ENCODE measurements around the gene PBX4.

DNA sequence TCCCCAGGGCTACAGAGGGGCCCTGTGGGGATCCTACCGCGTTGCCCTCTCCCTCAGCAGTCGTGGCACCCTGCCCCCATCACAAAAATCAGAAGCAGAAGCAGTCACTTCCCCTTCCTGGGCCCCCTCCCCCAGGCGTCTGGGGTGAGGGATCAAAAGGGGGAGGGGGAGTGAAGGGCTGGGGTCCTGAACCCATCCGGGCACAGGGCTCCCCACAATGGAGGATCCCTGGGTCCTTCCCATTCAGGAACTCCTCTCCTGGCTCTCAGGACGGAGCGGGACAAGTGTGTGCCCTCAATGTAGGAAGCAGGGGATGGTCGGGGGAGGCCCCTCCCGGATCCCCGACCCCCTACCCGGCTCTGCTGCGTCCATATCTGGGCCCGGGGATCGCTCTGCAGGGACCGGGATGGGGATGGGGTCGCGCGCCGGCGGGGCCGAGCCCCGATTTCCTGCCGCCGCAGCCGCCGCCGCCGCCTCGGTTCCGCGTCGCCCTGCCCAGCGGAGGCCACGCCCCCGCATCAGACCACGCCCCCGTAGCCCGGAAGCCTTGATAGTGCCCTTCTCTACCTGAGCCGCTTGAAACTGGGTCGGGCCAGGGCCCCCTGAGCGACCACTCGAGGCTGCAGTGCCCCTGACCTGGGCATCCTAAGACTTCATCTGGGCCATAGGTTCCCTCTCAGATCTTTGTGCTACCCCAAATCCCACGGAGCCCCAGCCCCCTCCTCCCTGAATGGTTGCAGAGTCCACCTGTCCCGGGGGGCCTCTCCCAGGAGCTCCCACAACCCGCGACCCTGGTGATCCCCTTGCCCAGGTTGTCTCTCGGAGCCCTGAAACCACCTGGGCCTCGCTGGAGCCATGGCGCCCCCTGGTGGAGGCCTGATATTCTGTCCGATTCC lies 24.9 kb upstream of the PBX4 start, which contains the start of gene GMIP:
- TF ChIP-seq EZH2 (IDR thresholded peaks at IDR 0.05) (no peak), POLR2AphosphoS5 (IDR thresholded peaks at IDR 0.05; ENCODE audit: low read depth, low read length) (peak; percentile 76), SP1 (IDR thresholded peaks at IDR 0.05; ENCODE audit: low read depth) (no peak), JUND (IDR thresholded peaks at IDR 0.05) (no peak)
- TF ChIP-seq, protein P1, sequence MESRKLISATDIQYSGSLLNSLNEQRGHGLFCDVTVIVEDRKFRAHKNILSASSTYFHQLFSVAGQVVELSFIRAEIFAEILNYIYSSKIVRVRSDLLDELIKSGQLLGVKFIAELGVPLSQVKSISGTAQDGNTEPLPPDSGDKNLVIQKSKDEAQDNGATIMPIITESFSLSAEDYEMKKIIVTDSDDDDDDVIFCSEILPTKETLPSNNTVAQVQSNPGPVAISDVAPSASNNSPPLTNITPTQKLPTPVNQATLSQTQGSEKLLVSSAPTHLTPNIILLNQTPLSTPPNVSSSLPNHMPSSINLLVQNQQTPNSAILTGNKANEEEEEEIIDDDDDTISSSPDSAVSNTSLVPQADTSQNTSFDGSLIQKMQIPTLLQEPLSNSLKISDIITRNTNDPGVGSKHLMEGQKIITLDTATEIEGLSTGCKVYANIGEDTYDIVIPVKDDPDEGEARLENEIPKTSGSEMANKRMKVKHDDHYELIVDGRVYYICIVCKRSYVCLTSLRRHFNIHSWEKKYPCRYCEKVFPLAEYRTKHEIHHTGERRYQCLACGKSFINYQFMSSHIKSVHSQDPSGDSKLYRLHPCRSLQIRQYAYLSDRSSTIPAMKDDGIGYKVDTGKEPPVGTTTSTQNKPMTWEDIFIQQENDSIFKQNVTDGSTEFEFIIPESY (IDR thresholded peaks at IDR 0.05; ENCODE audit: extremely low read depth, insufficient replicate concordance, low read length) = no peak
- TF ChIP-seq, protein P2, sequence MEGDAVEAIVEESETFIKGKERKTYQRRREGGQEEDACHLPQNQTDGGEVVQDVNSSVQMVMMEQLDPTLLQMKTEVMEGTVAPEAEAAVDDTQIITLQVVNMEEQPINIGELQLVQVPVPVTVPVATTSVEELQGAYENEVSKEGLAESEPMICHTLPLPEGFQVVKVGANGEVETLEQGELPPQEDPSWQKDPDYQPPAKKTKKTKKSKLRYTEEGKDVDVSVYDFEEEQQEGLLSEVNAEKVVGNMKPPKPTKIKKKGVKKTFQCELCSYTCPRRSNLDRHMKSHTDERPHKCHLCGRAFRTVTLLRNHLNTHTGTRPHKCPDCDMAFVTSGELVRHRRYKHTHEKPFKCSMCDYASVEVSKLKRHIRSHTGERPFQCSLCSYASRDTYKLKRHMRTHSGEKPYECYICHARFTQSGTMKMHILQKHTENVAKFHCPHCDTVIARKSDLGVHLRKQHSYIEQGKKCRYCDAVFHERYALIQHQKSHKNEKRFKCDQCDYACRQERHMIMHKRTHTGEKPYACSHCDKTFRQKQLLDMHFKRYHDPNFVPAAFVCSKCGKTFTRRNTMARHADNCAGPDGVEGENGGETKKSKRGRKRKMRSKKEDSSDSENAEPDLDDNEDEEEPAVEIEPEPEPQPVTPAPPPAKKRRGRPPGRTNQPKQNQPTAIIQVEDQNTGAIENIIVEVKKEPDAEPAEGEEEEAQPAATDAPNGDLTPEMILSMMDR (IDR thresholded peaks at IDR 0.05 in 2 of 3, conservative IDR thresholded peaks at IDR 0.05 in 1 of 3; ENCODE audit: borderline replicate concordance in 1 of 3, insufficient read depth in 1 of 3, low read depth in 2 of 3, low read length in 2 of 3) = peak; percentile 80 to 93 (median 84)
